ENCODE measurements around the gene MORN1. TPM values are rescaled to one million over a fixed set of nuclear protein-coding genes. Genes with fewer than 3 reads are reported as not detected.

MORN1 gene
- total RNA-seq, 2 experiments from 2014 or later = 10.5 to 11.6 TPM

DNA sequence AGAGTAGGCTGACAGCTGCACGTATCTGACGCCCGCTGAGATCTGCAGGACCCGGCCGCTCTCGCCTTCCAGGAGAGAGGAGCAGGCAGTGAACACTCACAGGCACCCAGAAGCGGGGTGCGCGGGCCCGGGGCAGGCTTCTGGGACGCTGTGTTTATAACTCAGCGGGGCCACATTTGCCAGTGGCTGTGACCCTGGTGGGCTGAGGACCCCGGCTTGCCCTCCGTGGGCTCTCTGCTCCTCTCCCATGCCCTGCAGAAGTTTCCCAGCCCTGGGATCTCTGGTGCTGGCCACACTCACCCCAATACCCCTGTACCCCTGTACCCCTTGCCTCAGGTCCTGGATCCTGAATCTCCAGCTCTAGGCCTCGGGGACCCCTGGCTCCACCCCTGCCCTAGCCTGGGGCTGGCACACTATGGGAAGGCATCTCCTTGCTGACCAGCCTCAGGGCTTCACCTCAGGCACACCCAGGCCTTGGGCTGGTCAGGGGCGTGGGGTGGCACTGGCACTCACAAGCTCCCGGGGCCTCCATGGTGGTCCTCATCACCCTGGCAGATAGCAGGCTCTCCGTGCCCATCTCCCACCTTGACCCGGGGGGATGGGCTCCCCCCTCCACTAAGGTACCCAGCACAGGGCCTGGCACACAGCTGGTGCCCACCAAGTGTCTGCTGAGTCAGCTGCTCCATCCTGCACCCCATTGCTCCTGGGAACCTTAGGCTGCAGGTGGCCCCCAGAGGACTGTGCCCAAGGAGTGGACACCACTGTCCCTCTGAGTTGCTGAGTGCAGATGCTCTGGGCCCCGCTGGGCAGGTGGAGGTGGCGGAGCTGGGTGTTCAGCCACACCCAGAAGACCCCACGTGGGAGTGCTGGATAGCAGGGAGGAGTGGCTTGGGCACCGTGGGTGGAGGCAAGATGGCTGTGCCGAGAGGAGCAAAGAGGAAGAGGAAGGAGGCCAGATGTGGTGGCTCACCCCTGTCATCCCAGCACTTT, 32.4 kb downstream of the MORN1 start:
- no peak for ATAC-seq (ENCODE audit: low read depth)
- Mint-ChIP-seq H3K27me3 (peaks cover 3% of the 10 kb centered on the region), H3K4me1 (no peaks in the 10 kb centered on the region), H3K27ac (no peak overlapping the region), H3K36me3 (no peaks in the 10 kb centered on the region), H3K4me3 (no peak overlapping the region), H3K9me3 (peaks cover 1% of the 10 kb centered on the region)
- POLR2A ChIA-PET = no interaction called here
- DNase-seq = no peak

DNA sequence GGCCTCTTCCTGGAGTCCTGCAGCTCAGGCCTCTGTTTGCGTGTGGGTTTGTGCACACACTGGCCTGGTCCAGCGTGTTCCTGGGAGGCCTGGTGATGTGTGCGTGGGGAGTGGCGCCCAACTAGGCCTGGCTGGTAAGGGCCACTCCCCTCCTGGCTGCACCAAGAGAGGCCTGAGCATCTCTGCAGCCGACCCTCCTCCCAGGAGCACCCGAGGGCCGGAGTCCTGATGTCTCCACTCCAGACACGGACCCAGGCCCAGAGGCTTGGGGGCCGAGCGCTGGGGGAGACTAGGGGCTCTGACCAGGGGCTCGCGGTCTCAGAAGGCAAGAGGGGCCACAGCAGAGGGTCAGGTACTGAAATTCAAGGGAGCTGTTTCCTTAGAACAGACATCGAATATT, 33.3 kb downstream of the MORN1 start:
- Mint-ChIP-seq H3K36me3 (no peaks in the 10 kb centered on the region), H3K27ac (no peak overlapping the region), H3K27me3 (peaks cover under 1% of the 10 kb centered on the region), H3K9me3 (no peaks in the 10 kb centered on the region), H3K4me3 (no peak overlapping the region), H3K4me1 (no peaks in the 10 kb centered on the region)
- DNase-seq (no peak), ATAC-seq (ENCODE audit: low read depth) (no peak)
- POLR2A ChIA-PET = no interaction called here

DNA sequence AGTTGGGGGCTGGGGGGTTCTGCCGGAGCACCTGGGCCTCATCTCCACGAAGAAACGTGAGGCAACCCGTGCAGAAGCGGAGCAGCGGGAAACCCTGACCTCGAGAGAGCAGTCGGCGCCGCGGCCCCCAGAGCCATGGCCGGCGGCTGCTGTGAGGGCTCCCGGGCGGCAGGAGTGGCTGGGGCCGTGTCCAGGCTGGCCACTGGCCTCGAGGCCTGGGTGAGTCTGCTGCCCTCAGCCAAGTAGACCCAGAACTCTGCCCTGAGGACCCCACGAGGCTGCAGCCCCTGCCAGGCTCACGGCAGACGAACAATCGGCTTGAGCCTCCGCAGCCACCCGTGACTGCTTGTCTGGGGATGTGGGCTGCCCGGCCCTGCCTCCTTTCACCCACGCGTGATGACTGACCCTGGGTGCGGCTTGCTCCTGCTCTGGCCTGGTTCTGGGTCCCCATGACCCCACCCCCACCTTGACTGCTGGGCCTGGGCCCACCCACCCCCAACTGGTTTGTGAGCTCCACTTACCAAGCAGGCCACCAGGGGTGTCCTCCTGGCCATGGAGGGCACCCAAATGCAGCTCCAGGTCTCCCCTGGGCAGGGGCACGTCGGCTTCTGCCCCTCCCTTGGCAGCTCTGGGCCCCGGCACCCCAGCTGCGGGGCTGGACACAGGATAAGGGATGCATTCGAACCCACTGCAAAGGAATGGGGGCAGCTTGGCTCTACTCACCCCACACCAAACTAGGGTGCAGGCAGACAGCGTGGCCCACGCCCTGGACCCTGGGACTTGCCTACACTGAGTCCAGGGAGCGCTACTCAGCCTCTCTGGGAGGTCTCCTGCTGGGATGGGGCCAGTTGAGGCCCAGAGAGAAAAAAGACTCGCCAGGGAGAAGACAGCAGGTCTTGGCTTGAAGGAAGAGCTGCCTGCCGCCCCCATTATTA, 34.2 kb downstream of the MORN1 start:
- no peaks in the 10 kb centered on the region for H3K27me3 Mint-ChIP-seq
- H3K27ac Mint-ChIP-seq = no peak overlapping the region
- POLR2A ChIA-PET = no interaction called here
- no peaks in the 10 kb centered on the region for H3K36me3 Mint-ChIP-seq
- DNase-seq (no peak), ATAC-seq (ENCODE audit: low read depth) (no peak)
- H3K4me1 Mint-ChIP-seq = no peaks in the 10 kb centered on the region
- no peak overlapping the region for H3K4me3 Mint-ChIP-seq
- H3K9me3 Mint-ChIP-seq = no peaks in the 10 kb centered on the region

DNA sequence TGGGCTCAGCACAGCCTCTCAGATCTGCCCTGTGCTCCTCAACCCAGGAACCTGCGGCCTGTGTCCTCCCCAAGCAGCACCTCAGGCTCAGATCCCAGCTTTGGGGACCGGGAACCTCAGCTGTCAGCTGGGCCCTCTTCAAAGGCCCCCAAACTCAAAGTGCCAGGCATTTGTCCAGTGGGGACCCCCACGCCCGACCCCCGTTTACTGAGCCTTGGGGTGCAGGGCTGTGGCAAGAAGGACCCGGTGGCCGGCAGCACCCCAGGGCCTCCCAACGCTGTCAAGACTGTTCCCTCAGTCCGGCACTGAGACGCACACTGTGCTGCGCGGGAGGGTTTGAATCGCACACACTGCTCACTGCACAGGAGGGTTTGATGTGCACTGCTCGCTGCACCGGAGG, 35.0 kb downstream of the MORN1 start:
- POLR2A ChIA-PET = no interaction called here
- DNase-seq = no peak
- no peaks in the 10 kb centered on the region for H3K27me3 Mint-ChIP-seq
- no peak overlapping the region for H3K27ac Mint-ChIP-seq
- no peak overlapping the region for H3K4me3 Mint-ChIP-seq
- H3K4me1 Mint-ChIP-seq = no peaks in the 10 kb centered on the region
- H3K36me3 Mint-ChIP-seq = no peaks in the 10 kb centered on the region
- no peak for ATAC-seq (ENCODE audit: low read depth)
- H3K9me3 Mint-ChIP-seq = no peaks in the 10 kb centered on the region

DNA sequence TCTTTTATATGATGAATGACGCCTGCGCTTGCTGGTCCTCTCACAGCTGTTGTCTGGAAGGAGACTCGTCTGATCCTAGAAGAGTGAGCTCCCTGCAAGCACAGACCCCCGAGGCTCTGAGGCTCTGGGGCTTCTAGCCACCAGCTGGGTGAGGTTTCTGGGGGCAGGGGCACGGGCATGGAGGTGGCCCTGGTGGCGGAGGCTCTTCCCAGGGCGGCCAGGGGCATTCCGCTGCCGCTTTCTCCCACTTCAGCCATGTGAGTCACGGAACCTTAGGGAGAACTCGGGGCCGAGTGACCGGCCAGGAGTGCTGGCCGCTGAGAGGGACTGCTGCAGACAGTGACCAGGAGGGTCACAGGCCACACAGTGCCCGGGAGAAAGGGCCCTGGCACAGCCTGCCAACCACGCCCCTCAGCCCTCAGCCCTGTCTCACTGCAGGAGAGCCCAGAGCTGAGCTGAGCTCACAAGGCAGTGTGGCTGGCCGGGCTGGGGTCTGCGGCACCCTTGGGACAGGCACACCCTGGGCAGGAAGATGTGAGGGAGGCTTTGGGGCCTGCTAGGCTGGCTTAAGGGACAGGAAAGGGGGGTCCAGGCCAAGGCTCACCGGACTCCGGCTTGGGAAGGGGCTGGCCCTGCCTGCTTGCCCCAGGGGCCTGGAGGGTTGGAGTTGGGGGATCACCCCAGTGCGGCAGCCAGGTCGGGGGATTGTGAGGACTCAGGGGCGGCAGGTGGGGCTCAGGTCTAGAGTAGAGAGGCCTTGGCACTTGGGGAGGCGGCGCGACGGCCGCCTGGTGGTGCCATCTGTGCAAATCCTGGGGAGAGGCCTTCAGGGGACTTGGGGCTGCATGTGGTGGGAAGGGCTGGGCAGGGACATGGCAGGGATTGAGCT, 35.7 kb downstream of the MORN1 start:
- no peaks in the 10 kb centered on the region for H3K9me3 Mint-ChIP-seq
- no peak overlapping the region for H3K4me3 Mint-ChIP-seq
- H3K36me3 Mint-ChIP-seq = no peaks in the 10 kb centered on the region
- ATAC-seq (ENCODE audit: low read depth) = no peak
- POLR2A ChIA-PET = no interaction called here
- no peak overlapping the region for H3K27ac Mint-ChIP-seq
- DNase-seq = no peak
- H3K27me3 Mint-ChIP-seq = no peaks in the 10 kb centered on the region
- no peaks in the 10 kb centered on the region for H3K4me1 Mint-ChIP-seq

DNA sequence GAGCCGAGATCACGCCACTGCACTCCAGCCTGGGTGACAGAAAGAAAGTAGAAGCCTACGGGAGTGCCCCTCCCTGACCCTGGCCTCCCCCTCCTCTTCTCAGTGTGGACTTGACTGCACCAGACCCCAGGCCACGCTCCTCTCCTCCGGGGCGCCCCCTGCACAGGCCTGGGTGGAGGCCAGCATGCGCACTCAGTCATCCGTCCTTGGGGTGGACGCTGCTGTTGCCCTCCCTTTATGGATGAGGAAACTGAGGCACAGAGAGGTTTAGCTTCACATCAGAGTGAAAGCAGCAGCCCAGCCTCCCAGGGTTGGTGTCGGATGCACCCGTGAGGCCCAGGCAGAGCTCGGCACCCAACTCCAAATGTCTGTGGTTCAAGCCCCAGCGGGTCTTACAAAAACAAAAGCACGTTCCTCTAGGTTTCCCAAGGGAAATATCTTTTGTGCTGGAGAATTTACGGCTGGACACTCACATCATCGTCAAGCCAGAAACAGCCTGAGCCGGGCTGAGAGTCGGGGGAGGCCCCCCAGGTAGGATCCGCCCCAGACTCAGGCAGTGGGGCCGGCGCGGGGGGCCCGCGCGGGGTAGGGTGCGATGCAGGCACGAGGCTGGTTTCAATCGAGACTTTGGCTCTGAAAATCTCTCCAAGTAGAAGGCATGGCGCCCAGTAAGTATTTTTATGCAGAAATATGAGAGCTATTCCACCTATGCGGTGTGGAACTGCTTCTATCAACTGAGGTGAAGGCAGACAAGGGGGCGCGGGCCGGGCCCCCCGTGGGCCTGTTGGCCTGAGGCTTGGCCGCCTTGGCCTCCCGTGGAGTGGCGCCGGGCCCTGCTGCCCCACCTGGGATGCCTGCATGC, 36.6 kb downstream of the MORN1 start:
- DNase-seq = no peak
- Mint-ChIP-seq H3K9me3 (no peaks in the 10 kb centered on the region), H3K27me3 (no peaks in the 10 kb centered on the region), H3K4me3 (no peak overlapping the region), H3K27ac (no peak overlapping the region), H3K36me3 (no peaks in the 10 kb centered on the region), H3K4me1 (no peaks in the 10 kb centered on the region)
- POLR2A ChIA-PET = no interaction called here
- no peak for ATAC-seq (ENCODE audit: low read depth)

DNA sequence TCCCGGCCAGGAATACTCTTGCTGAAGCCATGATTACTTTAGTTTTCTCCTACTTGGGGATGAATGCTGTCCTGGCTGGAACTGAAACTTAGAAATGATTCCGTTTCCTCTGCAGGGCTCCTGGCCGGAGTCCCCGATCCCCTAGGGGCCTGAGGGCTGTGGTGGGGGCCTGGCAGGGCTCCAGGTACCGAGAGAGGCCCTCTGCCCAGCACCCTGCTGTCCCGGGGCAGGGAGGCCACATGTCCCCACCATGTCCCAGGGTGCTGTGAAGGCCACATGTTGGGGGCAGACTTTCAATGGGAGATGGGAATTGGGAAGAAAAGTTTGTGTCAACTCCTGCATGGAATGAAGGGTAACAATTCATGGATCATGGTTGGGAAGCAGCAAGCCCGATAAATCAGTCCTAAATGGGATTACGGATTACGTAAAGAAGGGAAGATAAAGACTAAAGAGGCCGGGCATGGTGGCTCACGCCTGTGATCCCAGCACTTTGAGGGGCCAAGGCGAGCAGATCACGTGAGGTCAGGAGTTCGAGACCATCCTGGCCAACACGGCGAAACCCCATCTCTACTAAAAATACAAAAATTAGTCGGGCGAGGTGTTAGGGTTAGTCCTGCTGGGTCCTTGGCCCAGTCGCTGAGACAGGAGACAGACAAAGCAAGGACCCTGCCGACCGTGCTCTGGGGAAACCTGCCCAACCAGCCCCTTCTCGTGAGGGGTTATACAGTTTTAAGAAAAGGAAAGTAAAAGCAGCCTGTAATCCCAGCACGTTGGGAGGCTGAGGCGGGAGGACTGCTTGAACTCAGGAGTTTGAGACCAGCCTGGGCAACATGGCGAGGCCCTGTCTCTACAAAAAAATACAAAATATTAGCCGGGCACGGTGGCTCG, 37.6 kb downstream of the MORN1 start:
- DNase-seq = no peak
- Mint-ChIP-seq H3K4me3 (no peak overlapping the region), H3K9me3 (no peaks in the 10 kb centered on the region), H3K4me1 (no peaks in the 10 kb centered on the region), H3K27me3 (no peaks in the 10 kb centered on the region), H3K36me3 (no peaks in the 10 kb centered on the region), H3K27ac (no peak overlapping the region)
- no peak for ATAC-seq (ENCODE audit: low read depth)
- POLR2A ChIA-PET = no interaction called here

DNA sequence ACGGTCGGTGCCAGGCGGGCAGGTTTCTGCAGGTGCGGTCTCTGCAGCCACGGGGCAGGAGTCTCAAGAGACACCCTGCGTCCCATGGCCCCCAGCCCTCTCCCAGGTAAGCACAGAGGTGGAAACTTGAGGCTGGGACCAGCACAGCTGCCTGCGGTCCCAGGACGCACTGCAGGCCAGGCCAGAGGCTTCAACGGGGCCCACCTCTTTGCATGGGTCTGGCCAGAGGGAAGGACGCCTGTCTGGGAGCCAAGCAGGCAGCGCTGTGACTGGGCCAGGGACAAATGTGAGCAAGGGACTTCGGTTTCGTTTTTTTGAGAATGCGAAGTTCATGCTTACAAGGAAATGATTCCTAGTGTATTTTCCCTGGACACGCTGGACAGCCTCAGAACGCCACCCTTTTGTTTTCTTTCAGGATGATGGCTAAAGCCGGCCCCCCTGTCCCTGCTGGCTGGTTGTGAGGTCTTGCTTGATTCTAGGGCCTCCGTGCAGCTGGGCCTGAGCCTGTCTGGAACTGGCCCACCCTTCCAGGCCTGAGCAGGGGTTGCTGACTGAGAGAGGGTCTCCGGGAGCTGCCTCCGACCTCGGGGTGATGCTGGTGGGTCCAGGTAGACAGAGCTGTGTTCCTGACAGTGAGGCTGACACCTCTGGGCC, 38.3 kb downstream of the MORN1 start:
- DNase-seq = no peak
- POLR2A ChIA-PET = no interaction called here
- Mint-ChIP-seq H3K9me3 (no peaks in the 10 kb centered on the region), H3K4me1 (no peaks in the 10 kb centered on the region), H3K36me3 (no peaks in the 10 kb centered on the region), H3K4me3 (no peak overlapping the region), H3K27ac (no peak overlapping the region), H3K27me3 (no peaks in the 10 kb centered on the region)
- no peak for ATAC-seq (ENCODE audit: low read depth)

DNA sequence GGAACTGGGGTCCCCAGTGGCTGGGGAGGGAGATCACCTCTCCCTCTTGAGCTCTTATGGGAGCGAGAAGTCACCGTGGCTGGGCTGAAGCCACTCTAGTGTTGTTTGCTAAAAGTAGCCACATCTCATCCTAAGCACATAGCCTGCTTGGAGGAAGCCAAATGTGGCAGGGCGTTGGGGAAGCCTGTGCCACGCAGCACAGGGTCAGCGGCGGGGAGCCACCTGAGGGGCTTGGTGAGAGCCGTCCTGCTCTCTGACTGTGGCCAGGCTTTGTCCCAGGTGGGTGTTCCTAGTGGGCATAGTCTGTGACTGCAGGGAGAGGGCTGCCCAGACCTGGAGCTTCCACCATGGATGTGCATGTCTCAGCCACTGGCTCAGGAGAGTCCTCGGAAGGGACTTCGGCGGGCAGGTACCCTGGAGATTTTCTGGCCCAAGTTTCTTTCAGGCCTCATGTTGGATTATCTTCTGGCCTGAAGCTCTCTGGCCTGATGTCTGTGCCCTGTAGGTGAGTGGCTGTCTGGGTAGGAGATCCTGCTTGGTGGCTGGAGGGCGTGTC, 38.9 kb downstream of the MORN1 start:
- ATAC-seq (ENCODE audit: low read depth) (no peak), DNase-seq (no peak)
- no peak overlapping the region for H3K27ac Mint-ChIP-seq
- POLR2A ChIA-PET = no interaction called here
- no peaks in the 10 kb centered on the region for H3K4me1 Mint-ChIP-seq
- H3K4me3 Mint-ChIP-seq = no peak overlapping the region
- no peaks in the 10 kb centered on the region for H3K36me3 Mint-ChIP-seq
- no peaks in the 10 kb centered on the region for H3K9me3 Mint-ChIP-seq
- no peaks in the 10 kb centered on the region for H3K27me3 Mint-ChIP-seq

DNA sequence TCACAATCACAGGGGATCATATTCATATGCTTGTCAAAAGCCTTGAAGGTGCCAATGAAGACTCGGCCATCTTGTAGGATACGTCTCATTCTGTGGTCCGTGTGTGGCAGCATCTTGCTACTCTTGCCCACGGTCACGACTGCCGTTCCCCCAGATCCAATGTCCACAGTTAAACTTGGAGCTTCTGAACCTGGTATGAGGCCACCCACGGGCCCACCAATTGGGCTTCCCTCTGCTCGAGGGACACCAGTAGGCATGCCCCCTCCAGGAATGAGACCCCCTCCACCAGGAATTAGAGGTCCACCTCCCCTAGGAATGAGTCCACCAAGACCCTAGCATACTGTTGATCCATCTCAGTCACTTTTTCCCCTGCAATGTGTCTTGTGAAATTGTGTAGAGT, 39.6 kb downstream of the MORN1 start:
- DNase-seq = no peak
- H3K4me1 Mint-ChIP-seq = no peaks in the 10 kb centered on the region
- ATAC-seq (ENCODE audit: low read depth) = no peak
- no peak overlapping the region for H3K4me3 Mint-ChIP-seq
- H3K9me3 Mint-ChIP-seq = no peaks in the 10 kb centered on the region
- H3K36me3 Mint-ChIP-seq = no peaks in the 10 kb centered on the region
- no peak overlapping the region for H3K27ac Mint-ChIP-seq
- no peaks in the 10 kb centered on the region for H3K27me3 Mint-ChIP-seq
- POLR2A ChIA-PET = no interaction called here

DNA sequence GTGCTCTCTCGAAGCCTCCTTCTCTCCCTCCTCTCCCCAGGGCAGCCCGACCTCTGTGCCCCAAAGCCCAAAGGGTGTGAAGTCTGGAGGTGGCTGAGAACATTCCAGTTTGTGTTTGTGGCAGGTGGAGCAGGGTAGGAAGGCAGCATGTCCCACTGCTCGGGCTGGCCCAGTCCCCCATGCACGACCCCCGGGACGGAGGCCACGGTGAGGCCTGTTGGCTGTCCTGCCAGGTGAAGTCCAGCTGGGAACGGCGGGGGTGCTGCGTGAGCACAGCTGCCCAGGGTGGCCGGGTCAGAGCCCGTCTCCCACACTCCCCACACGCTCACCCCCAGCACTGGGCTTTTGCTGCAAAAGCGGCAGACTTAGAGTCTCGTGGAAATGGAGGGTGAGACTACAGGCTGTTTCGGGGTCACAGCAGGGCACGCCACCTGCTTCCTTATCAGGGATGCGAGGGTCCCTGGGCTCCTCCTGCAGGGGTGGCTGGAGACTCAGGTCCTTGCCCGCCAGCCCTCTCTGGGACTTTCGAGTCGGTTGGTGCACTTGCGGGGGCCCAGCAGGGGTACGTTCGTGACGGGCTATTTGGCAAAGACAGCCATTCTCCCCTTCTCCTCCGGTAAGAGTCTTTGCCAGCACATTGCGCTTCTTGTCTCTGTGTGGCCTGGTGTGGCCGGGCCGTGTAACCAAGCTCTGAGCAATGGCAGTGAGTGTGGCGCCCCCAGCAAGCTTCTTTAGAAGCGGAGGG, 40.3 kb downstream of the MORN1 start:
- DNase-seq (no peak), ATAC-seq (ENCODE audit: low read depth) (no peak)
- Mint-ChIP-seq H3K27ac (no peak overlapping the region), H3K4me3 (no peak overlapping the region), H3K9me3 (no peaks in the 10 kb centered on the region), H3K27me3 (no peaks in the 10 kb centered on the region), H3K36me3 (no peaks in the 10 kb centered on the region), H3K4me1 (no peaks in the 10 kb centered on the region)
- POLR2A ChIA-PET = no interaction called here

Measured in activated naive CD8-positive, alpha-beta T cell treated with anti-CD3 and anti-CD28 coated beads, Interleukin-2, amount 10 ng/mL, durations not matched to agents 7 days and 5 days (primary cell).